DOHH2 (cell line): ENCODE measurements around the gene SLC39A13.

Source experiments
- EZH2phosphoT487 ChIP-seq: fragments of 200-600 bp; sonication (generic); IDR thresholded peaks from 2 replicates; pipeline ENCODE4 v1.6.1; 2017; ENCODE audit warnings: borderline replicate concordance, mild to moderate bottlenecking, antibody characterized with exemption, low read length, moderate library complexity, mixed read lengths
- TF ChIP-seq, protein P1 (sequence below): fragments of 200-600 bp; sonication (generic); IDR thresholded peaks from one replicate; pipeline ENCODE4 v1.5.1; 2014; ENCODE audit warnings: antibody characterized with exemption, mild to moderate bottlenecking, low read depth, low read length; ENCODE audit not compliant: poor library complexity, severe bottlenecking

DNA sequence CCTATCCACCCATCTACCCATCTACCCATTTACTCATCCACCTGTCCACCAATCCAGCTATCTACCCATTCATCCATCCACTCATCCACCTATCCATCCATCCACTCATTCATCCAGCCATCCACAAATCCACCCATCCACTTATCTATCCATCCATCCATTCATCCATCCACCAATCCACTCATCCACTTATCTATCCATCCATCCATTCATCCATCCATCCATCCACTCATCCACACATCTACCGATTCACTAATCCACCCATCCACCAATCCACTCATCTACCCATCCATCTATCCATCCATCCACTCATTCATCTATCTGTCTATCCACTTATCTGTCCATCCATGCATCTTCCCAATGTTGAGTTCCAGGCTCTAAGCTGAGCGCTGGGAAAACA is 28.3 kb upstream of the SLC39A13 start:
- TF ChIP-seq, protein P1, sequence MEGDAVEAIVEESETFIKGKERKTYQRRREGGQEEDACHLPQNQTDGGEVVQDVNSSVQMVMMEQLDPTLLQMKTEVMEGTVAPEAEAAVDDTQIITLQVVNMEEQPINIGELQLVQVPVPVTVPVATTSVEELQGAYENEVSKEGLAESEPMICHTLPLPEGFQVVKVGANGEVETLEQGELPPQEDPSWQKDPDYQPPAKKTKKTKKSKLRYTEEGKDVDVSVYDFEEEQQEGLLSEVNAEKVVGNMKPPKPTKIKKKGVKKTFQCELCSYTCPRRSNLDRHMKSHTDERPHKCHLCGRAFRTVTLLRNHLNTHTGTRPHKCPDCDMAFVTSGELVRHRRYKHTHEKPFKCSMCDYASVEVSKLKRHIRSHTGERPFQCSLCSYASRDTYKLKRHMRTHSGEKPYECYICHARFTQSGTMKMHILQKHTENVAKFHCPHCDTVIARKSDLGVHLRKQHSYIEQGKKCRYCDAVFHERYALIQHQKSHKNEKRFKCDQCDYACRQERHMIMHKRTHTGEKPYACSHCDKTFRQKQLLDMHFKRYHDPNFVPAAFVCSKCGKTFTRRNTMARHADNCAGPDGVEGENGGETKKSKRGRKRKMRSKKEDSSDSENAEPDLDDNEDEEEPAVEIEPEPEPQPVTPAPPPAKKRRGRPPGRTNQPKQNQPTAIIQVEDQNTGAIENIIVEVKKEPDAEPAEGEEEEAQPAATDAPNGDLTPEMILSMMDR: no peak
- no peak for TF ChIP-seq EZH2phosphoT487
